ENCODE data around the gene CSNK1E.

Gene CSNK1E

DNA sequence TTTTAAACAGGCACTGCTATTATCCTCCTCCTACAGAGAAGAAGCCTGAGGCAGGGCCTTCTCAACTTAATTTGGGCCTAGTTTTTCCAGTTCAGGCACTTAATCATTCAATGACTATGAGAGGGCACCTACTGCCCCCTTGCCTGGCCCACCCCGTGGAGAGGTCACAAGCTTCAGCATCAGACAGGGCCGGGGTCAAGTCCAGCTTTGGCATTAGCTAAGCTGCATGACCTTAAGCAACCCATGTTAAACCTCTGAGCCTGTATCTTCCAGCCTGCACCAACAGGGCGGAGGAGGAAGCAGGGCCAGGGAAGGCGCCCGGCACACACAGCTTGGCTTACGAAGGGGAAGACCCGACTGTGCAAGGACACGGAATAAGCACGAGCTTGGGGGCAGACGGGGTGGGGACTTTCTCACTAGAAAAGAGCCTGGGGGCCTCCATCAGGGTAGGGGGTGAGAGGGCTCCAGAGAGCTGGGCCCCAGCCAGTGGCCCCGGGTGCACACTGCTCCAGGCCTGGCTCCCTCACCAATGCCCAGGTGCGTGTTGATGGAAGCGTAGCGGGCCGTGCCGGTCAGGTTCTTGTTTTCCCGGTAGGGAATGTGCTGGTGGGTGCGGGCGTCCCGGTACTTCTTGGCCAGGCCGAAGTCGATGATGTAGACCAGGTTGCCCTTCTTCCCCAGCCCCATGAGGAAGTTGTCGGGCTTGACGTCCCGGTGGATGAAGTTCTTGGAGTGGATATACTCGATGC is 16.9 kb downstream of the CSNK1E start:
- no peak overlapping the region for H3K4me3 ChIP-seq (ENCODE audit: low read depth, low read length)
- ChIA-PET CTCF (no interaction called here), POLR2A (interaction anchor here (0.6 kb wide), 1 partner anchor 18 kb away, joined by 3 read pairs; no protein-coding TSS in a partner anchor)
- no peak for DNase-seq (ENCODE audit: low read depth, low spot score)
- TF ChIP-seq, protein P1, sequence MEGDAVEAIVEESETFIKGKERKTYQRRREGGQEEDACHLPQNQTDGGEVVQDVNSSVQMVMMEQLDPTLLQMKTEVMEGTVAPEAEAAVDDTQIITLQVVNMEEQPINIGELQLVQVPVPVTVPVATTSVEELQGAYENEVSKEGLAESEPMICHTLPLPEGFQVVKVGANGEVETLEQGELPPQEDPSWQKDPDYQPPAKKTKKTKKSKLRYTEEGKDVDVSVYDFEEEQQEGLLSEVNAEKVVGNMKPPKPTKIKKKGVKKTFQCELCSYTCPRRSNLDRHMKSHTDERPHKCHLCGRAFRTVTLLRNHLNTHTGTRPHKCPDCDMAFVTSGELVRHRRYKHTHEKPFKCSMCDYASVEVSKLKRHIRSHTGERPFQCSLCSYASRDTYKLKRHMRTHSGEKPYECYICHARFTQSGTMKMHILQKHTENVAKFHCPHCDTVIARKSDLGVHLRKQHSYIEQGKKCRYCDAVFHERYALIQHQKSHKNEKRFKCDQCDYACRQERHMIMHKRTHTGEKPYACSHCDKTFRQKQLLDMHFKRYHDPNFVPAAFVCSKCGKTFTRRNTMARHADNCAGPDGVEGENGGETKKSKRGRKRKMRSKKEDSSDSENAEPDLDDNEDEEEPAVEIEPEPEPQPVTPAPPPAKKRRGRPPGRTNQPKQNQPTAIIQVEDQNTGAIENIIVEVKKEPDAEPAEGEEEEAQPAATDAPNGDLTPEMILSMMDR (IDR thresholded peaks at IDR 0.05; ENCODE audit: insufficient read depth, low read length, missing control alignments) = no peak

DNA sequence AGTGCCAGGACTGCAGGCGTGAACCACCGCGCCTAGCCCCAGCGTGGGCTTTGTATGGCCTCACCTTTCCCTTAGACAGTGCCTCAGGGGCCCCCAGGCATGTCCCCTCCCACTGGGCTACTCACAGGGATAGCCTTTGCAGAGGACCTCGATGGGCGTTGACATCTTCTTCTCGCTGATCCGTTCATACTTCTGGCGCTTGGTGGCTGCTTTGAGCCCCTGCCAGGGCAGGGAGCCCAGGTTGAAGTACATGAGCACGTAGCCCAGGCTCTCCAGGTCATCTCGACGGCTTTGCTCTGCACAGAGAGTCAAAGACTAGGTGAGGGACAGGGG is 17.5 kb downstream of the CSNK1E start:
- POLR2A ChIA-PET = no interaction called here
- TF ChIP-seq, protein P1 (IDR thresholded peaks at IDR 0.05; ENCODE audit: insufficient read depth, low read length, missing control alignments) = no peak

DNA sequence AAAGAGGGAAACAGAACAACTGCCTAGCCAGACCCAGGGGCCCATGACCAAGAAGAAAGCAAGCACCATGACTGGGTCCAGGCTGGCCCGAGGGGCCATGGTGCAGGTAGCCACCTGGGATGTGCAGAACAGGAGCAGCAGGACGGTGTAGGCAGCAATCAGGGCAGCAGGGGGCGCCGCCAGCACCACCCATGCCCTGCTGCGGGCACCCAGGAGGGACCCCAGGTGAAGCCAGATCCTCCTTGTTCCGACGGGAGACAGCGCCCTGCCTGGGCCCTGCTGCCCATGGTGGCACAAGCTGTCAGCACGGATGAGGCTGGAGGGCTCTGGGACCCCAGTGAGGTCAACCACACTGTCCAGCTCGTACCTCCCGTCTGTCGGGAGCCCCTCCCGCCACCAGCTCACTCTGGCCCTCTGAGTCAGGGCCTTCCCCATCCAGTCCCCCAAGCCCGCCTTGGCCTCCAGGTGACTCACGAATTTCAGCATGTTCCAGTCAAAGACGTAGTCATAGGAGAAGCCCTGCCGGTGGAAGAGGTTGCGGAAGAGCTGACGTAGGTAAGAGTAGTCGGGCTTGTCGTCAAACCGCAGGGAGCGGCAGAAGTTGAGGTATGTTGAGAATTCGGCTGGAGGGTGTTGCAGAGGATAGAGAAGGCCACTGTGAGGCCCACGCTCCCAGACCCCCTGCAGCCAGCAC is 18.8 kb downstream of the CSNK1E start:
- no peak for DNase-seq (ENCODE audit: low read depth, low spot score)
- TF ChIP-seq, protein P1 (IDR thresholded peaks at IDR 0.05; ENCODE audit: insufficient read depth, low read length, missing control alignments) = peak; percentile 39
- ChIA-PET CTCF (interaction anchor here (1.0 to 2.2 kb wide), 4 partner anchors 9 to 15 kb away, joined by 3 to 5 read pairs (median 4); no protein-coding TSS in a partner anchor), POLR2A (interaction anchor here (0.8 kb wide), 1 partner anchor 11 kb away, joined by 3 read pairs; no protein-coding TSS in a partner anchor)
- H3K4me3 ChIP-seq (ENCODE audit: low read depth, low read length) = no peak overlapping the region

More for the DNA sequence above, 17.5 kb downstream of the CSNK1E start:
- no peak for DNase-seq (ENCODE audit: low read depth, low spot score)
- CTCF ChIA-PET = no interaction called here
- no peak overlapping the region for H3K4me3 ChIP-seq (ENCODE audit: low read depth, low read length)

DNA sequence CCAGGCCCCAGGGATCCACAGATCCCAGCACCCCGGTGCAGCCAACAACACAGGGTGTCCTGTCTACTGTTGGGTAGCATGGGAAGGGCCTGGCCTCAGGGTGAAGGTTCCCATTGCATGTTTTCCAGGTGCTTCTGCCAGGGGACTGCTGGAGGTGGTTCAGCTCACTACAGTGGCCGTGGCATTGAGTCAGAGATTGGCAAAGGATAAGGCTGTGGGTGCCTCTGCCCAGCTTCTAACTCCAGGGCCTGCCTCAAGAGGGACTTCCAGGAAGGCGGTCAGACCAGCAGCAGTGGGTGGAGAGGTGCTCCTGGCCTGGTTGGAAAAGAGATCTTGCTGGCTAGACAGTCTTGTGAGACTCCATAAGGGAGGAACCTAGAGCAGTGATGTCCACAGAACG is 20.9 kb downstream of the CSNK1E start:
- no peak overlapping the region for H3K4me3 ChIP-seq (ENCODE audit: low read depth, low read length)
- TF ChIP-seq, protein P1 (IDR thresholded peaks at IDR 0.05; ENCODE audit: insufficient read depth, low read length, missing control alignments) = no peak
- CTCF ChIA-PET = interaction anchor here (0.7 to 1.9 kb wide), 7 partner anchors 9 to 244 kb away, joined by 3 to 6 read pairs (median 3); no protein-coding TSS in a partner anchor
- no peak for DNase-seq (ENCODE audit: low read depth, low spot score)
- POLR2A ChIA-PET = no interaction called here

DNA sequence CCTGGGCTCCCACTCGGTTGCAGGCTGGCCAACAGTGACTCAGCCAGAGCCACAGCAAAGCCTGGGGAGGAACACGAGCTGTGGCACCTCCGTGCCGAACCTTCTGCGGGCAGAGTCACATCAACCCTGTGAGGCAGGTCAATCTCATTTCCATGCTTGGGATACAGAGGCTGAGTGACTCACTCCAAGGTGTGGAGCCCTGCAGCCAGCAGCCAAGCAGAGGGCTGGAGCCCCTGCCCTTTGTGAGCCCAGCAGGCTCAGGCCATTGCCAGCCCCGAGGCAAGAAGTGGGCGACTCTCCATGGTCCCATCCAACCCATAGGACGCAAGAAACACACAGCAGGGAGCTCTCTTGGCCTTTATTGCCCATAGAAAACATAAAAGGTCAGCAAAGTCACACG is 21.4 kb downstream of the CSNK1E start:
- TF ChIP-seq, protein P1 (IDR thresholded peaks at IDR 0.05; ENCODE audit: insufficient read depth, low read length, missing control alignments) = no peak
- POLR2A ChIA-PET = no interaction called here
- H3K4me3 ChIP-seq (ENCODE audit: low read depth, low read length) = no peak overlapping the region
- no peak for DNase-seq (ENCODE audit: low read depth, low spot score)
- CTCF ChIA-PET = interaction anchor here (0.7 to 1.9 kb wide), 8 partner anchors 9 to 243 kb away, joined by 3 to 6 read pairs (median 3); no protein-coding TSS in a partner anchor

DNA sequence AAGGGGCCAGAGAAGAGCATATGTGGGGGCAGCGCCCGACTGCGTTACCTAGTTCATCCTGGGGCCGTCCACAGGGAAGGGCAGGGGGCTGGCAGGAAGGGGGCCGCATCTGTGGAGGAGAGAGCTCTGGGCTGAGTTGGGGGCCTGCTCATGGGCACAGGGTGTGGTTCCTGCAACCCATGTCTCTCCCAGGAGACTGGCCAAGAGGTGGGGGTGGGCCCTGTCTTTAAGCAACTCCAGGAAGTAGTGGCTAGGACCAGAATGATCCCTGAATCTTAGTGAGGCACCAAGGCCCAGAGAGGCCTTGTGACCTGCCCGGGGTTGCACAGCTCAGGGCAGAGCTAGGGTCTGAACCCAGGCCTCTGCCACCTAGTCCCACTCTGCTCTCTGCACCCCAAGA is 21.9 kb downstream of the CSNK1E start:
- ChIA-PET CTCF (interaction anchor here (1.1 to 1.9 kb wide), 4 partner anchors 10 to 35 kb away, joined by 3 to 6 read pairs (median 3); no protein-coding TSS in a partner anchor), POLR2A (no interaction called here)
- no peak overlapping the region for H3K4me3 ChIP-seq (ENCODE audit: low read depth, low read length)
- DNase-seq (ENCODE audit: low read depth, low spot score) = no peak
- TF ChIP-seq, protein P1 (IDR thresholded peaks at IDR 0.05; ENCODE audit: insufficient read depth, low read length, missing control alignments) = no peak

All from AG04449 (cell line).